BLaER1 (cell line): ENCODE measurements around the gene RNF151.
"Not testable (repeated sequence)": the region's sequence is repeated elsewhere in the genome, so short reads cannot be mapped to it uniquely, and the experiment has no call there.

ENCODE experiments used
- H3K27ac ChIP-seq: shearing (Covaris generic); formaldehyde crosslinking; 2 replicates; pipeline ENCODE4 v1.8.1; 2022
- H3K27me3 ChIP-seq: shearing (Covaris generic); formaldehyde crosslinking; 2 replicates; pipeline ENCODE4 v1.8.1; 2022
- H3K36me3 ChIP-seq: shearing (Covaris generic); formaldehyde crosslinking; 2 replicates; pipeline ENCODE4 v1.8.1; 2022
- H3K4me1 ChIP-seq: shearing (Covaris generic); formaldehyde crosslinking; 2 replicates; pipeline ENCODE4 v1.8.1; 2022
- H3K4me2 ChIP-seq: shearing (Covaris generic); formaldehyde crosslinking; 2 replicates; pipeline ENCODE4 v1.8.1; 2022
- H3K4me3 ChIP-seq: shearing (Covaris generic); formaldehyde crosslinking; 2 replicates; pipeline ENCODE4 v1.8.1; 2022
- H3K9ac ChIP-seq: shearing (Covaris generic); formaldehyde crosslinking; 2 replicates; pipeline ENCODE4 v1.8.1; 2022
- H3K9me3 ChIP-seq: shearing (Covaris generic); formaldehyde crosslinking; 2 replicates; pipeline ENCODE4 v1.8.1; 2022
- H4K20me1 ChIP-seq: shearing (Covaris generic); formaldehyde crosslinking; 2 replicates; pipeline ENCODE4 v1.8.1; 2022
- Cebpa-rat ChIP-seq: shearing (Covaris generic); IDR thresholded peaks from 2 replicates; pipeline ENCODE4 v1.8.1; 2022

The RNF151 gene

DNA sequence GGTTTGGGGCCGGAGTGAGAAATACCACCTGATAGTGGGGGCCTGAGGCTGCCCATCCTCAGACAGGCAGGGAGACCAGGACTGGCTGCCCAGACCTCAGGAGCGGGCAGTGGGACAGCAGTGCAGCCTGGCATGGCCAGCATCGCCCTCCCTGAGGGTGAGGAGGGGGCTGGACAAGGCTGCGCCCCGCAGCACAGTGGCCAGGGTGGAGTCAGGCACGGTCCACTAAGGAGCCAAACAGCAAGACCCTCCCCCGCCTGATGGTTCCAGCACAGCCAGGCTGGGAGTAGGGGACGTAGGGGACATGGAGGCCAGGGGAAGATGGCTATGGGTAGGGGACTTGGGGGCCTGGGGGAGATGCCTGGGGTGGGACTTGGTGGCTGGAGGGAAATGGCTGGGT lies 39.7 kb downstream of the RNF151 start:
- Histone ChIP-seq H3K27me3 (no peaks in the 10 kb centered on the region), H3K4me3 (no peak overlapping the region), H3K4me1 (peaks cover 65% of the 10 kb centered on the region), H3K9me3 (no peaks in the 10 kb centered on the region), H3K27ac (peak overlapping the region; percentile 71), H4K20me1 (peaks cover 82% of the 10 kb centered on the region), H3K36me3 (peaks cover 42% of the 10 kb centered on the region), H3K4me2 (peak overlapping the region; percentile 97), H3K9ac (peak overlapping the region; percentile 94)
- no peak for TF ChIP-seq Cebpa-rat

DNA sequence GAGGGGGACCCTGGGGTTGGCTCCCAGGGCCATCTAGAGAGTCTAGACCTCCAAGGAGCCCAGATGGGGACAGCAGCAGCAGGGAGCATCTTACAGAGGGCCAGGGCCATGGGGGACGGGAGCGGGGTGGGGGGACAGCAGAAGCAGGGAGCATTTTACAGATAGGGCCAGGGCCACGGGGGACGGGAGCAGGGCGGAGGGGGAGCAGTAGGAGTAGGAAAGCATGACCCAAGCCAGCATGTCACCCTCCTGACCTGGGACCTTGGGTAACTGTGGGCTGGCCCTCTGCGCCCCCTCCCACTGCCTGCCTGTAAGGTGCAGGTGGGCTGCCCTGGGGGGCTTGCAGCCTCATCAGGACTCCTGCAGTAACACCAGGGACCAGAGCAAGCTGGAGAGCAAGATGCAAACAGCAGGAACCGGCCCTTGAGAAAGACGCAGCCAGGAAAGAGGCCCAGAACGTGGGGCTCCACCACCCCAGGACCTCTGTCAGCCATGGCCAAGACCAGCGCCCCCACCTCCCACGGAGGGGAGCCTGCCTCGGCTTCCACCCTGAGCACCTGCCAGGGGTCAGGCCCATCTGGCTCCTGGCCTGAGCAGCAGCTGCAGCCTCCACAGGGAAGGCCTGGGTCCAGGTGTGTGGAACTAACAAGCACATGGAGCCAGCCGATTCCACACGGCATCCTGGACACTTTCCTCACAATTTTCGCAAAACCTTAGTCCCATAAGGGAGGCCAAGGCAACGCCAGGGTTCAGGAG lies 40.6 kb downstream of the RNF151 start:
- Histone ChIP-seq H3K9ac (peak overlapping the region; percentile 94), H3K36me3 (peaks cover 32% of the 10 kb centered on the region), H4K20me1 (peaks cover 72% of the 10 kb centered on the region), H3K27ac (peak overlapping the region; percentile 91), H3K4me2 (peak overlapping the region; percentile 97), H3K27me3 (no peaks in the 10 kb centered on the region), H3K4me1 (peaks cover 65% of the 10 kb centered on the region), H3K9me3 (no peaks in the 10 kb centered on the region), H3K4me3 (peak overlapping the region; percentile 98)
- TF ChIP-seq Cebpa-rat = no peak

DNA sequence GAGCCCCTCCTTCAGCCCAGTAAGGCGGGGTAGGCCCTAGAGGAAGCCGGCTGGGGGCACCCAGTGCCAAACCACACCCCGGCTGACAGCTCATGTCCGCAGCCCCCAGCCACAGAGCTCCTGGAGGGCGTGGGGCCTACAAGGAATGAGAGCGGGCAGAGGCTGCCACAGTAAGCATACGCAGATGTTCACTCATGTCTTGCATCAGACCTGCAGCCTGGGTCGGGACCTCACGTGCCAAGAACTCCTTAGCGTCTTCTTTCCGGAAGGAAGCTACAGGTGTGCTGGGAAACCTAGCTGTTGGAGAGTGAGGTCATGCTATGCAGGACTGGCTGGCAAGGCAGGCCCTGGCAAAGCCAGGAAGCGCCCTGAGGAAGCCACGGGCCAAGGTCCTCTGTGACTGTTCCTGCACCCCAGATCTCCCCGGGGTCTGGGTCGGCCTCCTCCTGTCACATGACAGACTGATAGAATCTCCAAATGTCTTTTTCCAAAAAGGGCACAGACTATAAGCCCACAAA lies 41.4 kb downstream of the RNF151 start:
- TF ChIP-seq Cebpa-rat = no peak
- Histone ChIP-seq H3K27me3 (no peaks in the 10 kb centered on the region), H3K9me3 (no peaks in the 10 kb centered on the region), H3K4me2 (peak overlapping the region; percentile 97), H3K9ac (peak overlapping the region; percentile 94), H4K20me1 (peaks cover 64% of the 10 kb centered on the region), H3K4me3 (peak overlapping the region; percentile 98), H3K4me1 (peaks cover 65% of the 10 kb centered on the region), H3K36me3 (peaks cover 24% of the 10 kb centered on the region), H3K27ac (peak overlapping the region; percentile 91)

DNA sequence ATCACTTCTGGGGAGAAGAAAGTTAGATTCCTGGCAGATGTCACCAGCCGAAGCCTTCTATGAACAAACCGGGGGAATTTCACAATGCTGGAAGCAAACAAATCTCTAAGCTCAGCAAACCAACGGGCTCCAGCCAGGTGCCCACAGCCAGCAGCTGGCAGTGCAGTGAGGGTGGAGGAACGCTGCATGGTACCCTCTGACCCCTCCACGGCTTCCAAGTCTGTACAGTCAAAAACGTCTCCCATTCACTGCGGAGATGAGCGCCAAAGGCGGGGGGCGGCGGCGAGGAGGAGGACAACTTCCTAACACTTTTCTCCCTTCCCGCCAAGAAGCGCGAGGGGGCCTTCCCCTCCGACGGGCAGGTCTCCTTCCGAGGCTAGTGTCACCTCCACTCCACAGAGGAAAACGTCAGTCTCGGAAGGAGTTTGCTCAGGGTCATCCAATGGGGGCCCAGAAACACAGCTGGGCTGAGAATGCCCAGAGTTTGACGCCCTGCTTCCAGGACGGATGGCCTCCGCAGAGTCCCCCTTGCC lies 42.0 kb downstream of the RNF151 start:
- Histone ChIP-seq H3K36me3 (peaks cover 18% of the 10 kb centered on the region), H3K4me2 (peak overlapping the region; percentile 97), H3K27me3 (no peaks in the 10 kb centered on the region), H3K27ac (peak overlapping the region; percentile 91), H3K9ac (peak overlapping the region; percentile 94), H3K9me3 (no peaks in the 10 kb centered on the region), H3K4me3 (peak overlapping the region; percentile 98), H3K4me1 (peaks cover 60% of the 10 kb centered on the region), H4K20me1 (peaks cover 58% of the 10 kb centered on the region)
- 0 out of 2 replicates have a peak, but pooled peaks have one; percentile 14 for TF ChIP-seq Cebpa-rat

DNA sequence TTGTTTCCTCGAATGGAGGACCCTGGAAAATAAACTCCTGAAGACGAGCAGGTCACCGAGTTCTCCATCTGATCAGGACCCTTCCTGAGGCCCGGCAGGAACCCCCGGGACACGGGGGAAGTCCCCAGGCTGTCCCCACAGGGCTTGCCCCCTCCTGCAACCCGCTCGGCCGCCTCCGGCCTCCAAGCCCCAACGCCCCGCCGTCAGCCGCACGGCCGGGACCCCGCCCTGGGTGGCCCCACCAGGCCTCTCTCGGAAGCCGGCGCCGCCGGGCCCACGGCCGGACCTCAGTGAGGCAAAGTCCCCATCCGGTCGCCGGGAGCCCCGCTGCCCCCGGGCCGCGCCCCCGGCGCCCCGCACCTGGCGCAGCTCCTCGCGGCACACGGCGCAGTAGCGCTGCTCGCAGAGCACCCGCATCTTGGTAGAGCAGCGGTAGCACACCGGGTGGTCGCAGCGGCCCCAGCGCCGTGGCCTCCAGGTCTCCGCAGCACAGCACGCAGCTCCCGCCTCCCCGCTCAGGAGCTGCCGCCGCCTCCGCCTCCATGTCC lies 42.6 kb downstream of the RNF151 start:
- H3K27me3 ChIP-seq = no peaks in the 10 kb centered on the region
- H3K27ac ChIP-seq = peak overlapping the region; percentile 91
- H3K4me3 ChIP-seq = peak overlapping the region; percentile 98
- H3K9me3 ChIP-seq = no peaks in the 10 kb centered on the region
- peak overlapping the region; percentile 94 for H3K9ac ChIP-seq
- peaks cover 18% of the 10 kb centered on the region for H3K36me3 ChIP-seq
- no peak for TF ChIP-seq Cebpa-rat
- H3K4me2 ChIP-seq = peak overlapping the region; percentile 97
- H3K4me1 ChIP-seq = peaks cover 55% of the 10 kb centered on the region
- H4K20me1 ChIP-seq = peaks cover 52% of the 10 kb centered on the region

DNA sequence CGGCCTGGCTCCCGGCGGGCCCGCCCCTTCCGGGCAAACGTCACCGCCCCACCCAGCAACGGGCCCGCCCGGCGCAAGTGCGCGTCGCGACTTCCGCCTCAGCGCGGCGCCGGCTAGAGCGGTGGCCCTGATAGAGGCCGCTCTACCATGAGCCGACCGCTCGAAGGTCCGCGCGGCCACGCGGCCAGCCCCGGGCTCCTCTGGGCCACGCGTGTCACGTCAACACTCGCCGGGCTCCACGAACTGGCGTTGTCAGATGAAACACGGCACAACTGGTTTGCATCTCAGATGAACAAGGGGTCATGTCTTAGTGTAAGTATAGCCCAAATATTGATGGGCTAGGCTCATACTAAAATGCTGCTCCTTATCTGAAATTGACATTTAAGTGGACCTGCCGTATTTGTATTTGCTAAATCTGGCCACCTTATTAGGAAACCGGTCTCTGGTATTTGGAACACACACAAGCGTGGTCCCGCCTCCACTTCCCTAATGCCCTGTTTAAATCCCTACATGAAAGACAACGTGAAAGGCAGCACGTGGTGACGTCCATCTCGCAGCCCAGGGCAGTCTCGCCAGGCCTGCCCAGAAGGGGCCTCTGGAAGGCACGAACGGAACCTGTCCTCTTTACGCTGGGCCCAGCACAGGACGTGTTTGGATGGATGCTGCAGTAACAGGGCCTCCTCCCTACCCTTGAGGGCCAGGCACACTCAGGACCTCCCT lies 43.3 kb downstream of the RNF151 start, which contains the start of gene ZNF598:
ZNF598 (minus strand) TSS at position 31 of the 720 bp plus-strand sequence.
- Histone ChIP-seq H3K4me3 (peak within 1 kb of the TSS; percentile 98), H3K36me3 (peaks cover 11% of the 10 kb centered on the region; the same call in 1 of the 2 replicates), H3K9ac (peak within 1 kb of the TSS; percentile 94), H3K4me2 (peak within 1 kb of the TSS; percentile 97), H3K27ac (peak within 1 kb of the TSS; percentile 91), H3K27me3 (no peaks in the 10 kb centered on the region), H4K20me1 (peaks cover 45% of the 10 kb centered on the region), H3K4me1 (peaks cover 47% of the 10 kb centered on the region), H3K9me3 (no peaks in the 10 kb centered on the region)
- no peak for TF ChIP-seq Cebpa-rat

DNA sequence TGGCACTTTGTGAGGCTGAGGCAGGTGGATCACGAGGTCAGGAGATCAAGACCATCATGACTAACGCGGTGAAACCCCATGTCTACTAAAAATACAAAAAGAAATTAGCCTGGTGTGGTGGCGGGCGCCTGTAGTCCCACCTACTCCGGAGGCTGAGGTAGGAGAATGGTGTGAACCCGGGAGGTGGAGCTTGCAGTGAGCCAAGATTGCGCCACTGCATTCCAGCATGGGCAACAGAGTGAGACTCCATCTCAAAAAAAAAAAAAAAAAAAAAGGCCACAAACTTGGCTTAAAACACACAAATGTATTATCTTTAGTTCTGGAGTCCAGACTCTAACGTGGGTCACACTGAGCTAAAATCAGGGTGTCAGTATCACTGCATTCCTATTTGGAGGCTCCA lies 45.1 kb downstream of the RNF151 start:
- H3K27me3 ChIP-seq, H3K36me3 ChIP-seq, H3K4me3 ChIP-seq, H3K9me3 ChIP-seq, H3K27ac ChIP-seq, H3K9ac ChIP-seq, H3K4me2 ChIP-seq: not testable (repeated sequence)
- Histone ChIP-seq H3K4me1 (peaks cover 43% of the 10 kb centered on the region), H4K20me1 (peaks cover 27% of the 10 kb centered on the region)

DNA sequence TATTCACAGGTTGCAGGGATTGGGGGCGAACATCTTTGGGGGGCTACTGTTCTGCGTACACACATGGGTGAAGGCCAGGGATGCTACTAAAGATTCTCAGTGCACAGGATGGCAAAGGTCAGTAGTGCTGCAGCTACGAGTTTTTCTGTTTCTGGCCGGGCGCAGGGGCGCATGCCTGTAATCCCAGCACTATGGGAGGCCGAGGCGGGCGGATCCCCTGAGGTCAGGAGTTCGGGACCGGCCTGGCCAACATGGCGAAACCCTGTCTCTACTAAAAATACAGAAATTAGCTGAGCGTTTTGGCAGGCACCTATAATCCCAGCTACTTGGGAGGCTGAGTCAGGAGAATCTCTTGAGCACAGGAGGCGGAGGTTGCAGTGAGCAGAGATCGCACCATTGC lies 46.9 kb downstream of the RNF151 start:
- Histone ChIP-seq H3K4me3 (no peak overlapping the region), H3K9me3 (no peaks in the 10 kb centered on the region), H3K4me1 (peaks cover 28% of the 10 kb centered on the region), H3K9ac (no peak overlapping the region), H4K20me1 (peaks cover 9% of the 10 kb centered on the region), H3K27me3 (peaks cover 9% of the 10 kb centered on the region; the same call in 1 of the 2 replicates), H3K27ac (no peak overlapping the region), H3K36me3 (no peaks in the 10 kb centered on the region), H3K4me2 (no peak overlapping the region)
- no peak for TF ChIP-seq Cebpa-rat

DNA sequence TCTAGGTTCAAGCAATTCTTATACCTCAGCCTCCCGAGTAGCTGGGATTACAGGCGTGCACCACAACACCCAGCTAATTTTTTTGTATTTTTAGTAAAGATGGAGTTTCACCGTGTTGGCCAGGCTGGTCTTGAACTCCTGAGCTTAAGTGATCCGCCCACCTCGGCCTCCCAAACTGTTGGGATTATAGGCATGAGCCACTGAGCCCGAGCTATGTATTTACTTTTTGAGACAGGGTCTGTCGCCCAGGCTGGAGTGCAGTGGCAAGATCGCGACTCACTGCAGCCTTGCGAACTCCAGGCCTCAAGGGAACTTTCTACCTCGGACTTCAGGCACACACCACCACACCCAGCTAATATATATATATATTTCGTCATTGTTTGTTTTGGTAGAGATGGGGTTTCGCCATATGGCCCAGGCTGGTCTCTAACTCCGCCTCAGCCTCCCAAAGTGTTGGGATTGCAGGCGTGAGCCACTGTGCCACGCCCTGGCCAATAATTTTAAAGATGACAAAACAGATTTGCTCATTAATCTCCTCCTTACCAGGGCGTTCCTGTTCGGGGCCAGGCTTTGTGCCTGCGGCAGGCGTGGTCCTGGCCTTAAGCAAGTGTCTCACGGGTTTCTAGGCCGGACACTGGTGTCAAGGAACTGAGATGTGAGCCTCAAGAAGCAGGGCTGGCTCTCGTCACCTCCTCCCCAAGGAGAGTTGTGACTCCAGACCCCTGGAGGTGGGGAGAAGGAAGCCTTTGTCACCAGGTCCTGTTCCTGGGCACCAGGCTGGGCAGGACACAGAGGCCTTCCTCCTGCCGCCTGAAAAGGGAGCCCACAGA lies 48.7 kb downstream of the RNF151 start:
- Histone ChIP-seq H3K27ac (no peak overlapping the region), H3K36me3 (no peaks in the 10 kb centered on the region), H3K9me3 (no peaks in the 10 kb centered on the region), H3K4me2 (0 out of 2 replicates have a peak overlapping the region, but pooled peaks have one; percentile 33), H4K20me1 (0 out of 2 replicates have a peak, but pooled peaks cover 6% of the 10 kb centered on the region), H3K4me3 (no peak overlapping the region), H3K4me1 (peaks cover 36% of the 10 kb centered on the region), H3K9ac (0 out of 2 replicates have a peak overlapping the region, but pooled peaks have one; percentile 2), H3K27me3 (peaks cover 27% of the 10 kb centered on the region)
- TF ChIP-seq Cebpa-rat = no peak
